Neural progenitor cell (in vitro differentiated cells): ENCODE data around the gene PIRT. TPM values are rescaled to one million over a fixed set of nuclear protein-coding genes. Genes with fewer than 3 reads are reported as not detected.

Experiments
- DNase-seq: peaks from one replicate; pipeline ENCODE4 v3.0.0-alpha.2; 2016; ENCODE audit warnings: low spot score
- H2AFZ ChIP-seq: fragments of 200-600 bp; sonication (generic); replicated peaks from 2 replicates; pipeline ENCODE4 v1.6.1; 2016; ENCODE audit warnings: antibody characterized with exemption
- H3F3A ChIP-seq: fragments of 200-600 bp; sonication (generic); 2 replicates; pipeline ENCODE4 v1.6.1; 2016; ENCODE audit warnings: antibody characterized with exemption, low read depth
- H3K27ac ChIP-seq: fragments of 200-600 bp; sonication (generic); 2 replicates; pipeline ENCODE4 v1.5.1; 2016; ENCODE audit warnings: mild to moderate bottlenecking
- H3K27me3 ChIP-seq: fragments of 200-600 bp; sonication (generic); 2 replicates; pipeline ENCODE4 v1.6.1; 2016; ENCODE audit warnings: mild to moderate bottlenecking, moderate library complexity
- H3K36me3 ChIP-seq: fragments of 200-600 bp; sonication (generic); 2 replicates; pipeline ENCODE4 v1.5.1; 2016
- H3K4me1 ChIP-seq: fragments of 200-600 bp; sonication (generic); 2 replicates; pipeline ENCODE4 v1.6.1; 2016; ENCODE audit warnings: mixed run types
- H3K4me2 ChIP-seq: fragments of 200-600 bp; sonication (generic); 2 replicates; pipeline ENCODE4 v1.6.1; 2016
- H3K4me3 ChIP-seq: fragments of 200-600 bp; sonication (generic); 2 replicates; pipeline ENCODE4 v1.5.1; 2016
- H3K79me2 ChIP-seq: fragments of 200-600 bp; sonication (generic); 2 replicates; pipeline ENCODE4 v1.6.1; 2016; ENCODE audit warnings: low read depth
- H3K9ac ChIP-seq: fragments of 200-600 bp; sonication (generic); 2 replicates; pipeline ENCODE4 v1.6.1; 2016
- H3K9me3 ChIP-seq: fragments of 200-600 bp; sonication (generic); 2 replicates; pipeline ENCODE4 v1.5.1; 2016; ENCODE audit warnings: low read depth
- H4K20me1 ChIP-seq: fragments of 200-600 bp; sonication (generic); 2 replicates; pipeline ENCODE4 v1.6.1; 2016; ENCODE audit warnings: low read depth
- H3K27ac Mint-ChIP-seq: 3 replicates; pipeline ENCODE4 v1.8.0; 2021; ENCODE audit warnings: mixed read lengths
- H3K27me3 Mint-ChIP-seq: 2 replicates; pipeline ENCODE4 v1.8.0; 2022; ENCODE audit warnings: low read depth, mild to moderate bottlenecking, inconsistent platforms, moderate library complexity, mixed read lengths; ENCODE audit not compliant: insufficient read depth
- H3K36me3 Mint-ChIP-seq: 3 replicates; pipeline ENCODE4 v1.8.0; 2021; ENCODE audit warnings: mixed read lengths
- H3K4me1 Mint-ChIP-seq: 3 replicates; pipeline ENCODE4 v1.8.0; 2021; ENCODE audit warnings: mixed read lengths
- H3K4me3 Mint-ChIP-seq: 3 replicates; pipeline ENCODE4 v1.8.0; 2021; ENCODE audit warnings: mild to moderate bottlenecking, moderate library complexity, mixed read lengths
- H3K9me3 Mint-ChIP-seq: 3 replicates; pipeline ENCODE4 v1.8.0; 2020; ENCODE audit warnings: mixed read lengths
- CTCF ChIP-seq: fragments of 200-600 bp; sonication (generic); IDR thresholded peaks from 2 replicates; pipeline ENCODE4 v1.5.1; 2017; ENCODE audit warnings: antibody characterized with exemption, mild to moderate bottlenecking
- EZH2 ChIP-seq: fragments of 200-600 bp; sonication (generic); IDR thresholded peaks from 2 replicates; pipeline ENCODE4 v1.6.1; 2017; ENCODE audit warnings: antibody characterized with exemption, mild to moderate bottlenecking, moderate library complexity
- EZH2phosphoT487 ChIP-seq: fragments of 200-600 bp; sonication (generic); IDR thresholded peaks from 2 replicates; pipeline ENCODE4 v1.6.1; 2017; ENCODE audit warnings: antibody characterized with exemption
- total RNA-seq: library from RNA; depleted of rRNA; stranded (reverse); fragments of >200 nt; gene quantifications from 2 replicates; pipeline ENCODE4 v1.2.3, GENCODE V29; 2015; ENCODE audit warnings: low replicate concordance

Gene PIRT
- total RNA-seq, 1 donor from 2014 or later = not detected

GRCh38 chr17:10831696-10832095 lies 6.2 kb downstream of the PIRT start:
- Histone ChIP-seq H3K27ac (no peak overlapping the region), H3K36me3 (no peaks in the 10 kb centered on the region), H3K4me1 (no peaks in the 10 kb centered on the region), H3K79me2 (no peaks in the 10 kb centered on the region), H3F3A (no peaks in the 10 kb centered on the region), H3K9me3 (no peaks in the 10 kb centered on the region), H3K4me3 (no peak overlapping the region), H3K4me2 (no peak overlapping the region), H3K27me3 (no peaks in the 10 kb centered on the region), H3K9ac (no peak overlapping the region), H4K20me1 (no peaks in the 10 kb centered on the region), H2AFZ (no peak overlapping the region)
- Mint-ChIP-seq H3K4me3 (no peak overlapping the region), H3K27me3 (no peaks in the 10 kb centered on the region), H3K4me1 (peaks cover 3% of the 10 kb centered on the region), H3K27ac (no peak overlapping the region), H3K9me3 (no peaks in the 10 kb centered on the region), H3K36me3 (no peaks in the 10 kb centered on the region)
- TF ChIP-seq EZH2 (no peak), EZH2phosphoT487 (no peak), CTCF (no peak)
- DNase-seq = no peak

- H3K79me2 ChIP-seq = no peaks in the 10 kb centered on the region
- H3K9me3 Mint-ChIP-seq = peaks cover 4% of the 10 kb centered on the region
- no peak overlapping the region for H3K27ac ChIP-seq
- no peaks in the 10 kb centered on the region for H4K20me1 ChIP-seq
- H3K36me3 ChIP-seq = no peaks in the 10 kb centered on the region
- no peaks in the 10 kb centered on the region for H3K36me3 Mint-ChIP-seq
- H3F3A ChIP-seq = no peaks in the 10 kb centered on the region
- H3K27me3 Mint-ChIP-seq = no peaks in the 10 kb centered on the region
- H3K27me3 ChIP-seq = no peaks in the 10 kb centered on the region
- H2AFZ ChIP-seq = no peak overlapping the region
- TF ChIP-seq EZH2 (no peak), EZH2phosphoT487 (no peak), CTCF (no peak)
- DNase-seq = no peak
- no peaks in the 10 kb centered on the region for H3K4me1 ChIP-seq
- peaks cover 3% of the 10 kb centered on the region for H3K4me1 Mint-ChIP-seq
- H3K9me3 ChIP-seq = no peaks in the 10 kb centered on the region
- no peak overlapping the region for H3K27ac Mint-ChIP-seq
- H3K4me3 Mint-ChIP-seq = no peak overlapping the region
- no peak overlapping the region for H3K4me2 ChIP-seq
- H3K4me3 ChIP-seq = no peak overlapping the region
- H3K9ac ChIP-seq = no peak overlapping the region
These were observed 9.9 kb downstream of the PIRT start for GRCh38 chr17:10827898-10828552.

GRCh38 chr17:10824874-10825273 lies 13.0 kb downstream of the PIRT start:
- Histone ChIP-seq H3K36me3 (no peaks in the 10 kb centered on the region), H3K4me2 (no peak overlapping the region), H4K20me1 (no peaks in the 10 kb centered on the region), H2AFZ (no peak overlapping the region), H3F3A (no peaks in the 10 kb centered on the region), H3K4me1 (peaks cover 3% of the 10 kb centered on the region), H3K9ac (no peak overlapping the region), H3K27me3 (no peaks in the 10 kb centered on the region), H3K79me2 (no peaks in the 10 kb centered on the region), H3K4me3 (no peak overlapping the region), H3K9me3 (no peaks in the 10 kb centered on the region), H3K27ac (no peak overlapping the region)
- no peak for DNase-seq
- H3K27ac Mint-ChIP-seq = no peak overlapping the region
- no peaks in the 10 kb centered on the region for H3K27me3 Mint-ChIP-seq
- no peaks in the 10 kb centered on the region for H3K36me3 Mint-ChIP-seq
- no peak overlapping the region for H3K4me3 Mint-ChIP-seq
- H3K9me3 Mint-ChIP-seq = peaks cover 4% of the 10 kb centered on the region
- no peak for TF ChIP-seq EZH2phosphoT487
- no peak for TF ChIP-seq CTCF
- no peak for TF ChIP-seq EZH2
- peaks cover 4% of the 10 kb centered on the region for H3K4me1 Mint-ChIP-seq
